CD4-positive, alpha-beta T cell (primary cell): Measurements from ENCODE around the gene DES. TPM values are rescaled to one million over a fixed set of nuclear protein-coding genes. Genes with fewer than 3 reads are reported as not detected.

ENCODE experiments used
- ATAC-seq: fragments of 200-7000 bp; cut with Tn5 transposase; one replicate; pipeline ENCODE4 v1.10.0; 2022; ENCODE audit warnings: mild to moderate bottlenecking; ENCODE audit not compliant: poor library complexity
- CTCF ChIA-PET: fragments of 350-600 bp; sonication (Branson Sonifier 250); formaldehyde crosslinking; loops from one replicate; lab custom pipeline; 2021; ENCODE audit warnings: antibody characterized with exemption, inconsistent platforms; lab: Charles Lee
- POLR2A ChIA-PET: fragments of 350-600 bp; sonication (Branson Sonifier 250); formaldehyde crosslinking; loops from one replicate; lab custom pipeline; 2021; ENCODE audit warnings: antibody characterized with exemption, inconsistent platforms; lab: Charles Lee
- DNase-seq, 14 experiments: peaks; one replicate each; pipeline ENCODE4 v3.0.0-alpha.2; 2013 to 2020; ENCODE audit warnings: mixed read lengths in 2 of 14
- H3K27ac ChIP-seq, 2 donors: one replicate each; pipeline versions ENCODE4 v1.5.1 to v1.7.0; 2013; ENCODE audit warnings: low read length in 2 of 2, low read depth in 1 of 2, mild to moderate bottlenecking in 1 of 2
- H3K27me3 ChIP-seq, 2 experiments: 1 replicate in 1 of 2; 2 replicates in 1 of 2; pipeline versions ENCODE4 v1.6.1 to v1.7.0; 2013; ENCODE audit warnings: low read length in 2 of 2, control low read depth in 1 of 2, mild to moderate bottlenecking in 1 of 2, moderate library complexity in 1 of 2; ENCODE audit not compliant: insufficient read depth in 2 of 2, control insufficient read depth in 1 of 2
- H3K36me3 ChIP-seq: one replicate; pipeline ENCODE4 v1.6.1; 2013; ENCODE audit warnings: low read length, control low read depth; ENCODE audit not compliant: insufficient read depth
- H3K4me1 ChIP-seq: one replicate; pipeline ENCODE4 v1.6.1; 2013; ENCODE audit warnings: low read length, control low read depth; ENCODE audit not compliant: insufficient read depth
- H3K4me3 ChIP-seq: one replicate; pipeline ENCODE4 v1.5.1; 2013; ENCODE audit warnings: mild to moderate bottlenecking, low read length, moderate library complexity
- H3K9me3 ChIP-seq, 2 experiments: 1 replicate in 1 of 2; 2 replicates in 1 of 2; pipeline versions ENCODE4 v1.6.1 to v1.7.0; 2013; ENCODE audit warnings: low read length in 2 of 2, mild to moderate bottlenecking in 2 of 2, control low read depth in 1 of 2, moderate library complexity in 1 of 2; ENCODE audit not compliant: control insufficient read depth in 1 of 2, insufficient read depth in 1 of 2
- H3K27ac Mint-ChIP-seq: one replicate; pipeline ENCODE4 v1.8.0; 2020; ENCODE audit warnings: mixed read lengths
- H3K27me3 Mint-ChIP-seq: one replicate; pipeline ENCODE4 v1.8.0; 2021; ENCODE audit warnings: mixed read lengths
- H3K36me3 Mint-ChIP-seq: one replicate; pipeline ENCODE4 v1.8.0; 2021; ENCODE audit warnings: low read depth, mixed read lengths
- H3K4me1 Mint-ChIP-seq: one replicate; pipeline ENCODE4 v1.8.0; 2021; ENCODE audit warnings: low read depth, mixed read lengths
- H3K4me3 Mint-ChIP-seq: one replicate; pipeline ENCODE4 v1.8.0; 2020; ENCODE audit warnings: mild to moderate bottlenecking, mixed read lengths
- H3K9me3 Mint-ChIP-seq: one replicate; pipeline ENCODE4 v1.8.0; 2020; ENCODE audit warnings: mixed read lengths
- intact Hi-C, 2 experiments: fragments of 100-400 bp; cut with DNase I in 1 of 2; cut with micrococcal nuclease in 1 of 2; formaldehyde crosslinking; loops; one replicate each; pipeline versions ENCODE4 v1.15.1 to v1.9.0; 2023 to 2025; cut with DNase I, micrococcal nuclease
- total RNA-seq, 174 experiments: library from RNA in 2 of 174; stranded (reverse) in 2 of 174; gene quantifications; one replicate each; pipeline ENCODE4 v1.2.3 and lab custom pipeline; 2021 to 2026
- TF ChIP-seq, protein P1 (sequence below): fragments of 200-600 bp; IDR thresholded peaks from one replicate; pipeline ENCODE4 v1.8.0; 2022; ENCODE audit warnings: antibody characterized with exemption, mild to moderate bottlenecking

Gene DES
- total RNA-seq, 2 experiments from 2014 or later = not detected

DNA sequence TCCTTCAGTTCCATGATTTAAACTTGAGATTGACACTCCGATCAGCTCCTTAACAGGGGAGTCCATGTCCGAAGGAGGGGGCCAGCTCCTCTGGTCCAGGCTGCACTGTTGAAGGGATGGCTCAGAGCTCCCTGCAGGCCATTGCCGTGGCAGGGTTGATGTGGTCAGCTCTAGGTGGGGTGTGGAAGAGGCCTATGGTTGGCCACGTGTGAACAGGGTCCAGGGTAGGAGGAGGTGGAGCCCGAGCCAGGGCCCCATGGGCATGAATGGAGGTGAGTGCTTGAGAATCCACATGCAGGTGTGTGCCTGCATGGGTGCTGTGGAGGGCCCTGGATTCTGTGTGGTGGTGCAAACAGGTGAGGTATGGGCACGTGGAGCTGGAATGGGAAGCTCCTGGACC lies 17.5 kb downstream of the DES start:
- POLR2A ChIA-PET = no interaction called here
- peaks cover 0 to 14% of the 10 kb centered on the region in 2 experiments for H3K9me3 ChIP-seq
- H3K27ac ChIP-seq = no peak overlapping the region
- no peak overlapping the region for H3K4me3 ChIP-seq
- Mint-ChIP-seq H3K9me3 (no peaks in the 10 kb centered on the region), H3K4me3 (no peak overlapping the region), H3K27ac (no peak overlapping the region), H3K36me3 (no peaks in the 10 kb centered on the region), H3K4me1 (peaks cover under 1% of the 10 kb centered on the region), H3K27me3 (peaks cover 33% of the 10 kb centered on the region)
- CTCF ChIA-PET = no interaction called here
- H3K27me3 ChIP-seq = peaks cover 25 to 27% of the 10 kb centered on the region in 2 experiments
- intact Hi-C loops = no loop called here
- peaks cover 10% of the 10 kb centered on the region for H3K4me1 ChIP-seq
- TF ChIP-seq, protein P1, sequence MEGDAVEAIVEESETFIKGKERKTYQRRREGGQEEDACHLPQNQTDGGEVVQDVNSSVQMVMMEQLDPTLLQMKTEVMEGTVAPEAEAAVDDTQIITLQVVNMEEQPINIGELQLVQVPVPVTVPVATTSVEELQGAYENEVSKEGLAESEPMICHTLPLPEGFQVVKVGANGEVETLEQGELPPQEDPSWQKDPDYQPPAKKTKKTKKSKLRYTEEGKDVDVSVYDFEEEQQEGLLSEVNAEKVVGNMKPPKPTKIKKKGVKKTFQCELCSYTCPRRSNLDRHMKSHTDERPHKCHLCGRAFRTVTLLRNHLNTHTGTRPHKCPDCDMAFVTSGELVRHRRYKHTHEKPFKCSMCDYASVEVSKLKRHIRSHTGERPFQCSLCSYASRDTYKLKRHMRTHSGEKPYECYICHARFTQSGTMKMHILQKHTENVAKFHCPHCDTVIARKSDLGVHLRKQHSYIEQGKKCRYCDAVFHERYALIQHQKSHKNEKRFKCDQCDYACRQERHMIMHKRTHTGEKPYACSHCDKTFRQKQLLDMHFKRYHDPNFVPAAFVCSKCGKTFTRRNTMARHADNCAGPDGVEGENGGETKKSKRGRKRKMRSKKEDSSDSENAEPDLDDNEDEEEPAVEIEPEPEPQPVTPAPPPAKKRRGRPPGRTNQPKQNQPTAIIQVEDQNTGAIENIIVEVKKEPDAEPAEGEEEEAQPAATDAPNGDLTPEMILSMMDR = no peak
- no peaks in the 10 kb centered on the region for H3K36me3 ChIP-seq
- DNase-seq (no peak), ATAC-seq (no peak)

DNA sequence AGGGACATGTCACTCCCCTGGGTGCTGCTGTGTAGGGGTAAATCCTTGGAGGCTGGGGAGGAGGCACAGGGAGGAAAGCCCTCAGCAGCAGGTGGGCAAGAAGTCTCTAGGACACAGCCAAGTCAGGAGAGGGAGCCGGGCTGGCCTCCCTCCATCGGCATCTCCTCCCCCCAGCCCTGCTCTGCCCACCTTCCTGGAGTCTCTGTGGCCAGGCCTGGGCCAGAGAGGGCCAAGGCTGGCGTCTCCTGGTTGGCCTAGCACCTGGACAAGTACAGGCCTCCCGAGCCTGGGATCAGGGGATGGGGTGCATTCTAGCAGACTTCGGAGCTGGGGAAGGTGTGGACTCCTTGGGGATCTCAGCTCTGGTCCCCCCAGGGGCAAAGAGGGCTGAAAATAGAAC lies 18.3 kb downstream of the DES start:
- H3K4me1 ChIP-seq = peaks cover 15% of the 10 kb centered on the region
- H3K4me3 Mint-ChIP-seq = no peak overlapping the region
- intact Hi-C loops = no loop called here

DNA sequence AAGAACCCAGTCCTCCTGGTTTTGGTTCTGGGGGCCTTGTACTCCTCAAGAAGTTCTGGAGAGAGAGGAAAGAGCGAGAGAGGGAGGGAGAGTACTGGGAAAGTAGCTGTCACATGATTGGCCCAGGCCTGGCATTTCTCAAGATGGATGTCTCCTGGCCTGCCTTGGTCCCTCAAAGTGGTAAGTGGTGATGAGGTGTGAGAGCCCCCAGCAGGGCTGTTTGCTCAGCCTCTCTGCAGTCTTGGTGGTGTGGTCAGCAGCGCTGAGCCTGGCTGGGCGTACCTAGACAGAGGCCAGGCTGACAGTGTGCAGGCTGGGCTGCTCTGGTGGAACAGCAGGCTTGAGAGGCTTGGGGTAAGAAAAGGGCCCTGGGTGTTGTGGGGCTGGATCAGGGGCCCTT lies 19.0 kb downstream of the DES start:
- Mint-ChIP-seq H3K27me3 (peaks cover 38% of the 10 kb centered on the region), H3K4me3 (no peak overlapping the region), H3K36me3 (no peaks in the 10 kb centered on the region), H3K9me3 (no peaks in the 10 kb centered on the region), H3K27ac (no peak overlapping the region), H3K4me1 (peaks cover 9% of the 10 kb centered on the region)
- DNase-seq (no peak), ATAC-seq (no peak)
- ChIA-PET POLR2A (no interaction called here), CTCF (interaction anchor here (0.8 kb wide), 1 partner anchor 73 kb away, joined by 3 read pairs; no protein-coding TSS in a partner anchor)
- Histone ChIP-seq H3K4me3 (no peak overlapping the region), H3K27ac (no peak overlapping the region), H3K4me1 (peaks cover 17% of the 10 kb centered on the region), H3K9me3 (peaks cover 0 to 14% of the 10 kb centered on the region in 2 experiments), H3K27me3 (peaks cover 25 to 27% of the 10 kb centered on the region in 2 experiments), H3K36me3 (no peaks in the 10 kb centered on the region)
- TF ChIP-seq, protein P1 = no peak
- intact Hi-C loops = no loop called here

More for the DNA sequence above, 18.3 kb downstream of the DES start:
- Mint-ChIP-seq H3K27ac (no peak overlapping the region), H3K36me3 (no peaks in the 10 kb centered on the region), H3K4me1 (peaks cover 9% of the 10 kb centered on the region), H3K9me3 (no peaks in the 10 kb centered on the region), H3K27me3 (peaks cover 40% of the 10 kb centered on the region)
- POLR2A ChIA-PET = no interaction called here
- H3K36me3 ChIP-seq = no peaks in the 10 kb centered on the region
- DNase-seq (no peak), ATAC-seq (no peak)
- no peak overlapping the region for H3K4me3 ChIP-seq
- TF ChIP-seq, protein P1 = no peak
- H3K27me3 ChIP-seq = peaks cover 25 to 27% of the 10 kb centered on the region in 2 experiments
- CTCF ChIA-PET = interaction anchor here (0.8 kb wide), 1 partner anchor 73 kb away, joined by 3 read pairs; no protein-coding TSS in a partner anchor
- no peak overlapping the region for H3K27ac ChIP-seq
- peaks cover 0 to 14% of the 10 kb centered on the region in 2 experiments for H3K9me3 ChIP-seq
